ENCODE measurements around the gene RCC1. TPM values are rescaled to one million over a fixed set of nuclear protein-coding genes. Genes with fewer than 3 reads are reported as not detected.

Gene RCC1
- total RNA-seq (37.3 and 38.5 TPM in 2 replicates), polyA plus RNA-seq (15.7 and 23.5 TPM in 2 replicates)

GRCh38 chr1:28505406-28506187, at the start of gene RCC1:
TSS of gene RCC1 (plus strand) at chr1:28506043. CDS start at chr1:28529867, 23,824 bp downstream.
- TF ChIP-seq EZH2 (IDR thresholded peaks at IDR 0.05; ENCODE audit: borderline replicate concordance), result no peak
- TF ChIP-seq EZH2phosphoT487 (IDR thresholded peaks at IDR 0.05; ENCODE audit: low read depth, severe bottlenecking, unreplicated experiment), result no peak
- TF ChIP-seq, protein P1, sequence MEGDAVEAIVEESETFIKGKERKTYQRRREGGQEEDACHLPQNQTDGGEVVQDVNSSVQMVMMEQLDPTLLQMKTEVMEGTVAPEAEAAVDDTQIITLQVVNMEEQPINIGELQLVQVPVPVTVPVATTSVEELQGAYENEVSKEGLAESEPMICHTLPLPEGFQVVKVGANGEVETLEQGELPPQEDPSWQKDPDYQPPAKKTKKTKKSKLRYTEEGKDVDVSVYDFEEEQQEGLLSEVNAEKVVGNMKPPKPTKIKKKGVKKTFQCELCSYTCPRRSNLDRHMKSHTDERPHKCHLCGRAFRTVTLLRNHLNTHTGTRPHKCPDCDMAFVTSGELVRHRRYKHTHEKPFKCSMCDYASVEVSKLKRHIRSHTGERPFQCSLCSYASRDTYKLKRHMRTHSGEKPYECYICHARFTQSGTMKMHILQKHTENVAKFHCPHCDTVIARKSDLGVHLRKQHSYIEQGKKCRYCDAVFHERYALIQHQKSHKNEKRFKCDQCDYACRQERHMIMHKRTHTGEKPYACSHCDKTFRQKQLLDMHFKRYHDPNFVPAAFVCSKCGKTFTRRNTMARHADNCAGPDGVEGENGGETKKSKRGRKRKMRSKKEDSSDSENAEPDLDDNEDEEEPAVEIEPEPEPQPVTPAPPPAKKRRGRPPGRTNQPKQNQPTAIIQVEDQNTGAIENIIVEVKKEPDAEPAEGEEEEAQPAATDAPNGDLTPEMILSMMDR (IDR thresholded peaks at IDR 0.05; ENCODE audit: poor library complexity), result no peak
- H2AFZ ChIP-seq, result peak within 1 kb of the TSS; percentile 59
- H3K9me2 ChIP-seq (replicated peaks; ENCODE audit: insufficient read depth), result no peaks in the 10 kb centered on the region
- H3K27ac ChIP-seq, result peak within 1 kb of the TSS; percentile 87
- H4K20me1 ChIP-seq (ENCODE audit: insufficient read depth, poor library complexity, severe bottlenecking), result peaks cover 38% of the 10 kb centered on the region
- H3K27me3 ChIP-seq, result no peaks in the 10 kb centered on the region
- peaks cover 9% of the 10 kb centered on the region for H3K36me3 ChIP-seq (replicated peaks; ENCODE audit: insufficient read depth, low read depth)
- peak; percentile 99 for DNase-seq (ENCODE audit: low spot score)
- 5% methylated on average over 41 of the region's 41 CpGs for WGBS (ENCODE audit: low lambda C conversion rate, missing lambda C conversion rate)
- peak within 1 kb of the TSS; percentile 95 for H3K4me3 ChIP-seq
- peaks cover 22% of the 10 kb centered on the region for H3K4me1 ChIP-seq (ENCODE audit: insufficient read depth)
- H3K4me2 ChIP-seq, result peak within 1 kb of the TSS; percentile 93
- no peaks in the 10 kb centered on the region for H3K9me3 ChIP-seq (ENCODE audit: low read depth)
- H3K79me2 ChIP-seq, result peaks cover 45% of the 10 kb centered on the region

GRCh38 chr1:28456078-28456477, 49.8 kb upstream of the RCC1 start:
- Histone ChIP-seq H3K27ac (no peak overlapping the region), H3K4me1 (ENCODE audit: insufficient read depth) (no peaks in the 10 kb centered on the region), H3K36me3 (replicated peaks; ENCODE audit: insufficient read depth, low read depth) (no peaks in the 10 kb centered on the region), H2AFZ (no peak overlapping the region), H3K9me2 (replicated peaks; ENCODE audit: insufficient read depth) (no peaks in the 10 kb centered on the region), H3K79me2 (peaks cover 12% of the 10 kb centered on the region), H3K9me3 (ENCODE audit: low read depth) (no peaks in the 10 kb centered on the region), H3K27me3 (no peaks in the 10 kb centered on the region), H3K4me3 (no peak overlapping the region), H4K20me1 (ENCODE audit: insufficient read depth, poor library complexity, severe bottlenecking) (no peaks in the 10 kb centered on the region), H3K4me2 (no peak overlapping the region)
- 84% methylated on average over 5 of the region's 5 CpGs for WGBS (ENCODE audit: low lambda C conversion rate, missing lambda C conversion rate)
- peak; percentile 23 for DNase-seq (ENCODE audit: low spot score)
- TF ChIP-seq EZH2phosphoT487 (IDR thresholded peaks at IDR 0.05; ENCODE audit: low read depth, severe bottlenecking, unreplicated experiment) (no peak), EZH2 (IDR thresholded peaks at IDR 0.05; ENCODE audit: borderline replicate concordance) (no peak)
- TF ChIP-seq, protein P1 (IDR thresholded peaks at IDR 0.05; ENCODE audit: poor library complexity), result no peak

GRCh38 chr1:28457678-28458077, 48.2 kb upstream of the RCC1 start:
- Histone ChIP-seq H3K4me2 (no peak overlapping the region), H3K9me2 (replicated peaks; ENCODE audit: insufficient read depth) (no peaks in the 10 kb centered on the region), H3K4me1 (ENCODE audit: insufficient read depth) (no peaks in the 10 kb centered on the region), H4K20me1 (ENCODE audit: insufficient read depth, poor library complexity, severe bottlenecking) (no peaks in the 10 kb centered on the region), H3K36me3 (replicated peaks; ENCODE audit: insufficient read depth, low read depth) (no peaks in the 10 kb centered on the region), H3K27ac (no peak overlapping the region), H3K4me3 (no peak overlapping the region), H3K79me2 (peaks cover 9% of the 10 kb centered on the region), H2AFZ (no peak overlapping the region), H3K9me3 (ENCODE audit: low read depth) (no peaks in the 10 kb centered on the region), H3K27me3 (no peaks in the 10 kb centered on the region)
- no peak for TF ChIP-seq EZH2phosphoT487 (IDR thresholded peaks at IDR 0.05; ENCODE audit: low read depth, severe bottlenecking, unreplicated experiment)
- TF ChIP-seq, protein P1 (IDR thresholded peaks at IDR 0.05; ENCODE audit: poor library complexity), result no peak
- TF ChIP-seq EZH2 (IDR thresholded peaks at IDR 0.05; ENCODE audit: borderline replicate concordance), result no peak
- 87% methylated on average over 1 of the region's 1 CpG for WGBS (ENCODE audit: low lambda C conversion rate, missing lambda C conversion rate)
- DNase-seq (ENCODE audit: low spot score), result no peak
